ACC112 (cell line): ENCODE measurements around the gene HDAC5.
A peak's percentile ranks its signal among the peaks of the same experiment; 100 is the strongest.

ENCODE experiments used
- H2AFZ ChIP-seq: fragments of 200-600 bp; sonication (generic); one replicate; pipeline ENCODE4 v1.6.0; 2017; ENCODE audit warnings: antibody characterized with exemption, low read length; ENCODE audit not compliant: unreplicated experiment
- H3K27ac ChIP-seq: fragments of 200-600 bp; sonication (generic); 2 replicates; pipeline ENCODE4 v1.5.1; 2014; ENCODE audit warnings: low read depth, mild to moderate bottlenecking, antibody characterized with exemption, low read length, moderate library complexity
- H3K27me3 ChIP-seq: fragments of 200-600 bp; sonication (generic); 2 replicates; pipeline ENCODE4 v1.6.1; 2014; ENCODE audit warnings: mild to moderate bottlenecking, antibody characterized with exemption, low read length, moderate library complexity, mixed read lengths; ENCODE audit not compliant: insufficient read depth
- H3K36me3 ChIP-seq: fragments of 200-600 bp; sonication (generic); 2 replicates; pipeline ENCODE4 v1.6.1; 2016; ENCODE audit warnings: mild to moderate bottlenecking, antibody characterized with exemption, low read length, moderate library complexity, mixed read lengths; ENCODE audit not compliant: insufficient read depth
- H3K4me1 ChIP-seq: fragments of 200-600 bp; sonication (generic); one replicate; pipeline ENCODE4 v1.6.1; 2016; ENCODE audit warnings: low read length, mixed read lengths; ENCODE audit not compliant: insufficient read depth, unreplicated experiment, control insufficient read depth
- H3K4me3 ChIP-seq: fragments of 200-600 bp; sonication (generic); 2 replicates; pipeline ENCODE4 v1.5.1; 2014; ENCODE audit warnings: mild to moderate bottlenecking, low read depth, low read length
- H3K79me2 ChIP-seq: fragments of 200-600 bp; sonication (generic); one replicate; pipeline ENCODE4 v1.6.0; 2016; ENCODE audit warnings: low read length; ENCODE audit not compliant: control insufficient read depth, unreplicated experiment, insufficient read depth

The HDAC5 gene

GRCh38 chr17:44074231-44074910 lies 49.1 kb downstream of the HDAC5 start:
- 0 out of 2 replicates have a peak, but pooled peaks cover 3% of the 10 kb centered on the region for H3K36me3 ChIP-seq
- H3K79me2 ChIP-seq: peaks cover 25% of the 10 kb centered on the region
- no peak overlapping the region for H3K27ac ChIP-seq
- H3K27me3 ChIP-seq: no peaks in the 10 kb centered on the region
- no peak overlapping the region for H2AFZ ChIP-seq
- no peak overlapping the region for H3K4me3 ChIP-seq
- peaks cover 14% of the 10 kb centered on the region for H3K4me1 ChIP-seq

- Histone ChIP-seq H3K4me3 (peak overlapping the region; percentile 90), H2AFZ (no peak overlapping the region), H3K79me2 (peaks cover 25% of the 10 kb centered on the region), H3K36me3 (0 out of 2 replicates have a peak, but pooled peaks cover 3% of the 10 kb centered on the region), H3K27me3 (no peaks in the 10 kb centered on the region), H3K4me1 (peaks cover 14% of the 10 kb centered on the region), H3K27ac (peak overlapping the region; percentile 92)
Measured at GRCh38 chr17:44071772-44072171, 51.7 kb downstream of the HDAC5 start.

GRCh38 chr17:44071198-44071520 lies 52.3 kb downstream of the HDAC5 start:
- peaks cover 14% of the 10 kb centered on the region for H3K4me1 ChIP-seq
- peaks cover 25% of the 10 kb centered on the region for H3K79me2 ChIP-seq
- H3K4me3 ChIP-seq: peak overlapping the region; percentile 90
- peak overlapping the region; percentile 92 for H3K27ac ChIP-seq
- H2AFZ ChIP-seq: peak overlapping the region; percentile 46
- no peaks in the 10 kb centered on the region for H3K27me3 ChIP-seq
- 0 out of 2 replicates have a peak, but pooled peaks cover 3% of the 10 kb centered on the region for H3K36me3 ChIP-seq

GRCh38 chr17:44070455-44071197 lies 52.8 kb downstream of the HDAC5 start, which contains the start of gene G6PC3:
Gene G6PC3 (plus strand): TSS chr17:44070735. CDS start chr17:44070966, 231 bp downstream.
- Histone ChIP-seq H2AFZ (peak within 1 kb of the TSS; percentile 85), H3K36me3 (0 out of 2 replicates have a peak, but pooled peaks cover 3% of the 10 kb centered on the region), H3K27me3 (no peaks in the 10 kb centered on the region), H3K27ac (peak within 1 kb of the TSS; percentile 92), H3K4me3 (peak within 1 kb of the TSS; percentile 90), H3K4me1 (peaks cover 14% of the 10 kb centered on the region), H3K79me2 (peaks cover 30% of the 10 kb centered on the region)

GRCh38 chr17:44069974-44070454 lies 53.4 kb downstream of the HDAC5 start:
- peak overlapping the region; percentile 92 for H3K27ac ChIP-seq
- H3K36me3 ChIP-seq: 0 out of 2 replicates have a peak, but pooled peaks cover 3% of the 10 kb centered on the region
- peak overlapping the region; percentile 85 for H2AFZ ChIP-seq
- peak overlapping the region; percentile 90 for H3K4me3 ChIP-seq
- peaks cover 14% of the 10 kb centered on the region for H3K4me1 ChIP-seq
- H3K79me2 ChIP-seq: peaks cover 37% of the 10 kb centered on the region
- no peaks in the 10 kb centered on the region for H3K27me3 ChIP-seq

GRCh38 chr17:44067545-44067940 lies 55.9 kb downstream of the HDAC5 start:
- Histone ChIP-seq H2AFZ (no peak overlapping the region), H3K4me1 (peaks cover 28% of the 10 kb centered on the region), H3K27ac (no peak overlapping the region), H3K4me3 (no peak overlapping the region), H3K27me3 (no peaks in the 10 kb centered on the region), H3K36me3 (peaks cover 4% of the 10 kb centered on the region; the same call in 1 of the 2 replicates), H3K79me2 (peaks cover 47% of the 10 kb centered on the region)

- H3K27me3 ChIP-seq: no peaks in the 10 kb centered on the region
- peaks cover 44% of the 10 kb centered on the region for H3K79me2 ChIP-seq
- H3K27ac ChIP-seq: peak within 1 kb of the TSS; percentile 92
- H3K4me1 ChIP-seq: peaks cover 19% of the 10 kb centered on the region
- peak within 1 kb of the TSS; percentile 85 for H2AFZ ChIP-seq
- peak within 1 kb of the TSS; percentile 98 for H3K4me3 ChIP-seq
- peaks cover 8% of the 10 kb centered on the region; the same call in 1 of the 2 replicates for H3K36me3 ChIP-seq
Measured at GRCh38 chr17:44066204-44066930, 57.1 kb downstream of the HDAC5 start, which contains the start of gene LSM12. Gene LSM12 (minus strand): TSS chr17:44066671. CDS start chr17:44066587, 84 bp downstream.

GRCh38 chr17:44065668-44066203 lies 57.7 kb downstream of the HDAC5 start:
- Histone ChIP-seq H3K27me3 (no peaks in the 10 kb centered on the region), H3K79me2 (peaks cover 48% of the 10 kb centered on the region), H3K4me1 (peaks cover 19% of the 10 kb centered on the region), H3K27ac (peak overlapping the region; percentile 92), H3K4me3 (peak overlapping the region; percentile 98), H2AFZ (peak overlapping the region; percentile 46), H3K36me3 (peaks cover 9% of the 10 kb centered on the region; the same call in 1 of the 2 replicates)

- H3K79me2 ChIP-seq: peaks cover 64% of the 10 kb centered on the region
- peak overlapping the region; percentile 35 for H3K4me3 ChIP-seq
- H3K36me3 ChIP-seq: peaks cover 14% of the 10 kb centered on the region; the same call in 1 of the 2 replicates
- H3K4me1 ChIP-seq: peaks cover 15% of the 10 kb centered on the region
- H3K27me3 ChIP-seq: no peaks in the 10 kb centered on the region
- peak overlapping the region; percentile 3; the same call in 1 of the 2 replicates for H3K27ac ChIP-seq
- H2AFZ ChIP-seq: no peak overlapping the region
Measured at GRCh38 chr17:44063704-44064639, 59.5 kb downstream of the HDAC5 start.
